M059J (cell line): ENCODE data around the gene SPTBN4. TPM values are rescaled to one million over a fixed set of nuclear protein-coding genes. Genes with fewer than 3 reads are reported as not detected.
A peak's percentile ranks its signal among the peaks of the same experiment; 100 is the strongest.
"Not testable (repeated sequence)": the region's sequence is repeated elsewhere in the genome, so short reads cannot be mapped to it uniquely, and the experiment has no call there.

Experiments used
- DNase-seq: peaks from one replicate; pipeline ENCODE4 v3.0.0-alpha.2; 2012; ENCODE audit warnings: low read depth
- total RNA-seq: library from RNA; depleted of rRNA; stranded (reverse); fragments of >200 nt; shearing (Covaris generic); gene quantifications from 2 replicates; pipeline ENCODE4 v1.2.3, GENCODE V29; 2014

The SPTBN4 gene
- total RNA-seq, 1 experiment from 2014 or later, result 0.67 TPM

DNA sequence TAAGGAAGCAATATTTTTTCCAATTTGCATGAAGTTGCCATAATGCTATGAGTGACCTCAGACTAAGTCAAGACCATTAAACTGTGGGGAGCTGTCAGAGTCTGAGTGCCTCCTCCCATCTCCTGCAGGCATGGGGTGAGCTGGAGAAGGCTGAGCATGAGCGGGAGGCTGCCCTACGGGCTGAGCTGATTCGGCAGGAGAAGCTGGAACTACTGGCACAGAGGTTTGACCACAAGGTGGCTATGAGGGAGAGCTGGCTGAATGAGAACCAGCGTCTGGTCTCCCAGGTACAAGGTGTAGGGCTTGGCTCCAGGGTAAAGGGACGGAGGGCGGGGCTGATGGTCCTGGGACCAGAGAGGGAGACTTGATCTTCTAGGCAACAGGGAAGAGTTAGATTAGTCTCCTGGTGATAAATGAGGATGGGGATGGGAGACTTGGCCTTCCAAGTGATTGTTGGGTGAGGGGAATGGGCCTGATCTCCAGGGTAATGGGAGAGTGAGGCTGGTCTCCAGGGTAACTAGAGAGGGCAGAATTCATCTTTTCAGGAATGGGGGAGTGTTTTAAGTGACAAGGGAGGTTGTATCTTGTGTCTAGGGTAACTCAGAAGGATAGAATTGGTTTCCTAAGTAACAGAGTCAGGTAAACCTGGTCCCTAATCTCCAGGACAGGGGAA lies 36.0 kb downstream of the SPTBN4 start:
- peak; percentile 18 for DNase-seq

DNA sequence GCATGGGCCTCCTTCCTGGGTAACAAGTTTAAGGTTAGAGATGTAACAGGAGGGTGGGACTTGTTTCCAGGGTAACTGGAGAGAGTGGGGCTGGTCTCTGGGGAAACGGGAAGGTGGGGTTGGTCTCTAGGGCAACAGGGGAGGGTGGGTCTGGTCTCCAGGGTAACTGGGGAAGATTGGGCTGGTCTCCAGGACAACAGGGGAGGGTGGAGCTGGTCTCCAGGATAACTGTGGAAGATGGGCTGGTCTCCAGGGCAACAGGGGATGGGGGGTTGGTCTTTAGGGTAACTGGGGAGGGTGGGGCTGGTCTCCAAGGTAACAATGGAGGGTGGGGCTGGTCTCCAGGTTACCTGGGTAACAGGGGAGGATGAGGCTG lies 36.5 kb downstream of the SPTBN4 start:
- no peak for DNase-seq

DNA sequence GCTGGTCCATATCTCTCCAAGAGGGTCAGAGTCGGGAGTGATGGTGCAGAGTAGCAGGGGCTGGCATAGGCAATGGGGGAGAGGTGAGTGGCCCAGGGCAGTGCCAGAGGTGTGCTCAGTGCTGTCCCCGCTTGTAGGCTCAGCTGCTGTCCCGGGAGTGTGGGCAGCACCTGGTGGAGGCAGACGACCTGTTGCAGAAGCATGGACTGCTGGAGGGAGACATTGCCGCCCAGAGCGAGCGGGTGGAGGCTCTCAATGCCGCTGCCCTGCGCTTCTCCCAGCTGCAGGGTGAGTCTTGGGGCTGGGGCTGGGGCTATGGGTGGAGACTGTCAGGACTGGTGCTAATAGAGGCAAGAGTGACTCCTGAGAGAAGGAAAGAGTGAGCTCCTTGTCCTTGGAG lies 39.3 kb downstream of the SPTBN4 start:
- no peak for DNase-seq

DNA sequence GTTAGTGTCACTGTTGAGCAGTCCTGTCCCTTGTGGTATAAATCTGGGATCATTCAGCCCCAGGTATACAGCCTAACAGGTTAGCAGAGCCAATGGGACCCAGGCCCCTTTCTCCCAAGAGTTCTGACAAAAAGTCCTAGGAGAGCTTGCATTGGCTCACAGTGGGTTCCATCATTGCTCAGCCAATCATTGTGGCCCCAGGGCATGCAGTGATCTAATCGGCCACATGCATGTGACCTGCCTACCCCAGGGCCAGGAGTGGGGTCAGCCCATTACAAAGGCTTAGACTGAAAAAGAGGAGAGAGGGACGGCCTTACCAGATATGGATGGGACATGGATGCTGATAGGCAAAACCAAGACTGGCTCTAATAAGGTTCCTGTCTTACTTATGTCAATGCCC lies 41.1 kb downstream of the SPTBN4 start:
- no peak for DNase-seq

DNA sequence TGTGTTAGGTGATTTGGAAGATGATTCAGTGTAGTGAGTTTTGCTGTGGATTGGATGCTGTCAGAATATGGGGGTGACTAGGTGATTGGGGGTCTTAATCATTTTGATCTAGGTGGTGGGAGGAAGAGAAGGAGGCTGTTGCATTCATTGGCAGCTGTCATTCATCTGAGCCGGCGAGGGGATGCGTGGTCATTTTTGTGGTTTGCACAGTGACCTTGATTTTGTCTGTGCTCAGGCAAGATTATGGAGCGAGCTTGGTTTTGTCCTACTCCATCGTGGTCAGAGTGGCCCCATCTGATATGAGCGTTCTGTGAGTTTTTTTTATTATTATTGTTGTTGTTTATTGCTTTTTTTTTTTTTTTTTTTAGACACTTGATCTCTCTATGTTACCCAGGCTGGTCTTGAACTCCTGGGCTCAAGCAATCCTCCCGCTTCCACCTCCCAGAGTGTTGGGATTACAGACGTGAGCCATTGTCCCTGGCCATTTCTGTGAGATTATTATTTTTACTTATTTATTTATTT lies 42.0 kb downstream of the SPTBN4 start:
- no peak for DNase-seq

DNA sequence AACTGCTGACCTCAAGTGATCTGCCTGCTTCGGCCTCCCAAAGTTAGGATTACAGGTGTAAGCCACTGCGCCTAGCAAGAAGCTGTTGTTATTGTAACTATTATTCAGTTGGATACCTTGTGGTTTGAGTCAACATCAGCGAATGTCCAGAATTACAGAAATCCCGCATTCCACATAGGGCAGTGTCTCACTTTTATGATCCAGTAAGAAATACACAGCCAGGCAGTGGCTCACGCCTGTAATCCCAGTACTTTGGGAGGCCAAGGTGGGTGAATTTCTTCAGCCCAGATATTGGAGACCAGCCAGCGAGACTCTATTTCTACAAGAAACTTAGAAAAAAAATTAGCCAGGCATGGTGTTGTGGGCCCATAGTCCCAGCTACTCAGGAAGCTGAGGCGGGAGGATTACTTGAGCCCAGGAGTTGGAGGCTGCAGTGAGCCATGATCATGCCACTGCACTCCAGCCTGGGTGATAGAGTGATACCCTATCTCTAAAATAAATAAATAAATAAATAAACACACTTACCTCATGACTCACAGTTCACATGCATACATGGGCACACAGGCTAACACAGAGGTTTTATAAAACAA lies 43.8 kb downstream of the SPTBN4 start:
- DNase-seq, result peak; percentile 58

DNA sequence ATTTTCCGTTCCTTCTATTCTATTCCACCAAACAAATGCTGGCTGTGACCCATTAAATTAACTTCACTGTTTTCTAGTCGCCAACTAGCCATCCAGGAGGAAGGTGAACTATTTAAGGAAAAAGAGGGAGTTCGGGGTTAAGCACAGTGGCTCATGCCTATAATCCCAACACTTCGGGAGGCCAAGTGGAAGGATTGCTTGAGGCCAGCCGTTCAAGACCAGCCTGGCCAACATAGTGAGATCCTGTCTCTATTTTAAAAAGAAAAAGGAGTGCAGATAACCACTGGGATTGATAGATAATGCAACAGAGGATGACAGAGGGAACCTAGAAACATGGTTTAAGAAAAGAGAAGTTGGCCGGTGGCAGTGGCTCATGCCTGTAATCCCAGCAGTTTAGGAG lies 44.7 kb downstream of the SPTBN4 start:
- DNase-seq, result no peak

DNA sequence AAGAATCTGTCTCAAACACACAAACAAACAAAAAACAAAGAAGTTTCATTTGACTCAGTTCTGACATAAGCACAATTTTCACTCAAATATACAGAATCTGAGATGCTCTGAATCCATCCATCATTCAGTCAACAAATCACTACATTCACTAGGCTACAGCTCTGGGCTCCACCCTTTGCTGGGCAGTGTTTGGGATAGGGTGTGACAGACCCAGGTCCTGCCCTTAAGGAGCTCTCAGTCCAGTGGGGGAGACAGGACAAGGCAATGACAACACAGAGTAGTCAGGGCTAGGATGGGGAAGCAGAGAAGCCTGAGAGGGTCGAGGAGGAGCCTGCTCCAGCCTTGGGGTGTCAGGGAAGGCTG lies 45.3 kb downstream of the SPTBN4 start:
- no peak for DNase-seq

DNA sequence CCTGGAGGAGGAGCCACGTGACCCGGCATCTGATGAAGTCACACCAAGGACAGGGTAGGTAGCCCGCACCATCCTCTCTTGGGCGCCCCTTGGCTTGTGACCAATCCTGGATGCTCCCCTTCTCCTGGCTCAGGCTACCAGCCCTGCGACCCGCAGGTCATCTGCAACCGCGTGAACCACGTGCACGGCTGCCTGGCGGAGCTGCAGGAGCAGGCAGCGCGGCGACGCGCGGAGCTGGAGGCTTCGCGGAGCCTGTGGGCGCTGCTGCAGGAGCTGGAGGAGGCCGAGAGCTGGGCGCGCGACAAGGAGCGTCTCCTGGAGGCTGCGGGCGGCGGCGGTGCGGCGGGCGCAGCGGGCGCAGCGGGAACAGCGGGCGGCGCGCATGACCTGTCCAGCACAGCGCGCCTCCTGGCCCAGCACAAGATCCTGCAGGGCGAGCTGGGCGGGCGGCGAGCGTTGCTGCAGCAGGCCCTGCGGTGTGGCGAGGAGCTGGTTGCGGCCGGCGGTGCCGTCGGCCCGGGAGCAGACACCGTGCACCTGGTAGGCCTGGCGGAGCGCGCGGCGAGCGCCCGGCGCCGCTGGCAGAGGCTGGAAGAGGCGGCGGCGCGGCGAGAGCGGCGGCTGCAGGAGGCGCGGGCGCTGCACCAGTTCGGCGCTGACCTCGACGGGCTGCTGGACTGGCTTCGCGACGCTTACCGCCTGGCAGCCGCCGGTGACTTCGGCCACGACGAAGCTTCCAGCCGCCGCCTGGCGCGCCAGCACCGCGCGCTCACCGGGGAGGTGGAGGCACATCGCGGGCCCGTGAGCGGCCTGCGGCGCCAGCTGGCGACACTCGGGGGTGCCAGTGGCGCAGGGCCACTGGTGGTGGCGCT lies 45.9 kb downstream of the SPTBN4 start:
- DNase-seq, result no peak

DNA sequence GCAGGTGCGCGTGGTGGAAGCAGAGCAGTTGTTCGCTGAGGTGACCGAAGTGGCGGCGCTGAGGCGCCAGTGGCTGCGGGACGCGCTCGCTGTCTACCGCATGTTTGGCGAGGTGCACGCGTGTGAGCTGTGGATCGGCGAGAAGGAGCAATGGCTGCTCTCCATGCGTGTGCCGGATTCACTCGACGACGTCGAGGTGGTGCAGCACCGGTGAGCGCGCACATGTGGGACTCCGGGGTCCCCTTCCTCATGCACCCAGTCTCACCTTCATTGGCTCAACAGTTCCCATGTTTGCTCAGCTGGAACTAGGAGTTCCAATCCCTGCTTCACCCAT lies 46.5 kb downstream of the SPTBN4 start:
- no peak for DNase-seq

DNA sequence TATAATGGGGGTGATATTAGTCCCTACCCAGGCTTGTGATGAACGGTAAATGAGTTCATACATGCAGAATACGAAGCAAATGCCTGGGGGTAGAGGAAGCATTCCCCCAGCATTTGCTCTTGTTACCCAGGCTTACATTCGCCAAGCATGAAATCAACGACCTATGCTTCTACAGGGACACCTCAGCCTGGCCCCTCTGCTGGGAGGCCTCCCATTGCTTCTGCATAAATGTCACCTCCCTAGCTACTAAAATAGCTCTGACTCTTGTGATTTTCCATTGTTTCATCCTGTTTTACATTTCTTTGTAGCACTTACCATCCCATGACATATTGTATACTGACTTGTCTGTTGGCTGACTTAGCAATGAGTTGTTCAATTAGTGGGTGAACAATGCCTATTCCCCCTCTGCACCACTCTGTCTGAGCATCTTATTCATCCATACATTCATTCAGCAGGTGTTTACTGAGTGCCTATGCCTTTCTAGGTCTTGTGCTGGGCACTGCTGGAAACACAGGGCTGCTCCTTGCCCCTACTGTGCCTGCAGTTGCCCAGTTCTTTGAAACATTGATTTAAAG lies 47.0 kb downstream of the SPTBN4 start:
- no peak for DNase-seq

DNA sequence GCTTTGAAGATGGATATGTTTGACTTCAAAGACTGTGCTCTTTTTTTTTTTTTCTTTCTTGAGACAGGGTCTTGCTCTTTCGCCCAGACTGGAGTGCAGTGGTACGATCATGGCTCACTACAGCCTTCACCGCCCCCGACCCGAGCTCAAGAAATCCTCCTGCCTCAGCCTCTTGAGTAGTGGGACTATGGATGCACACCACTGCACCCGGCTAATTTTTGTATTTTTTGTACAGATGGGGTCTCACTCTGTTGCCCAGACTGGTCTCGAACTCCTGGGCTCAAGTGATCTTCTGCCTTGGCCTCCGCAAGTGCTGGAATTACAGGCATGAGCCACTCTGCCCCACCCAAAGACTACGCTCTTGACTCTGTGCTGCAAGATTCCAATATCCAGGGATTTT lies 50.4 kb downstream of the SPTBN4 start:
- DNase-seq, result no peak

DNA sequence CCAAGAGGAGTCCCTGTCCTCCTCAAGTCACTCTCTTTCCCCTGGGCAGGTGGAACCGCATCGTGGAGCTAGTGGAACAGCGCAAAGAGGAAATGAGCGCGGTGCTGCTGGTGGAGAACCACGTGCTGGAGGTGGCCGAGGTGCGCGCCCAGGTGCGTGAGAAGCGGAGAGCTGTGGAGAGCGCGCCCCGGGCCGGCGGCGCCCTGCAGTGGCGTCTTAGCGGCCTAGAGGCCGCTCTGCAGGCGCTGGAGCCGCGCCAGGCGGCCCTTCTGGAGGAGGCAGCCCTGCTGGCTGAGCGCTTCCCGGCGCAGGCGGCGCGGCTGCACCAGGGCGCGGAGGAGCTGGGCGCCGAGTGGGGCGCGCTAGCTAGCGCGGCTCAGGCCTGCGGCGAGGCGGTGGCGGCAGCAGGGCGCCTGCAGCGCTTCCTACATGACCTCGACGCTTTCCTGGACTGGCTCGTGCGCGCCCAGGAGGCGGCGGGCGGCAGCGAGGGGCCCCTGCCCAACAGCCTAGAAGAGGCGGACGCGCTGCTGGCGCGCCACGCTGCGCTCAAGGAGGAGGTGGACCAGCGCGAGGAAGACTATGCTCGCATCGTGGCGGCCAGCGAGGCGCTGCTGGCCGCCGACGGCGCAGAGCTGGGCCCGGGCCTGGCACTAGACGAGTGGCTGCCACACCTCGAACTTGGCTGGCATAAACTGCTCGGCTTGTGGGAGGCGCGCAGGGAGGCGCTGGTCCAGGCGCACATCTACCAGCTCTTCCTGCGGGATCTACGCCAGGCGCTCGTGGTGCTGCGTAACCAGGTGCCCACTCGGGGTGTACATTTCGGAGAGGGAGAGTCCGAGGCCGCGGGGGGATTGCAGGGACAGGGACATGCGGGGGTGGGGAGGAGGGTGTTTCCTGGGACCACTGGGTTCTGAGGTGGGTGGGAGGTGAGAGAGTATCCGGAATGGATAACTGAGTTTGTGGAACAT lies 52.8 kb downstream of the SPTBN4 start:
- no peak for DNase-seq

DNA sequence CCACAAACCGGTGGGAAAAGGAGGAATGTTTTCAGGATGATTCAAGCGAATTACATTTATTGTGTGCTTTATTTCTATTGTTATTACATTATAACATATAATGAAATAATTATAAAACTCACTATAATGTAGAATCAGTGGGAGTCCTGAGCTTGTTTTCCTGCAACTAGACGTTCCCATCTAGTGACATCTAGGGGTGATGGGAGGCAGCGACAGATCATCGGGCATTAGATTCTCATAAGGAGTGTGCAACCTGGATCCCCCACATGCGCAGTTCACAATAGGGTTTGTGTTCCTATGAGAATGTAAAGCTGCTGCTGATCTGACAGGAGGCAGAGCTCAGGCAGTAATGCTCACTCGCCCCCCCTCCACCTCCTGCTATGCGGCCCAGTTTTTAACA lies 54.5 kb downstream of the SPTBN4 start:
- peak; percentile 39 for DNase-seq

DNA sequence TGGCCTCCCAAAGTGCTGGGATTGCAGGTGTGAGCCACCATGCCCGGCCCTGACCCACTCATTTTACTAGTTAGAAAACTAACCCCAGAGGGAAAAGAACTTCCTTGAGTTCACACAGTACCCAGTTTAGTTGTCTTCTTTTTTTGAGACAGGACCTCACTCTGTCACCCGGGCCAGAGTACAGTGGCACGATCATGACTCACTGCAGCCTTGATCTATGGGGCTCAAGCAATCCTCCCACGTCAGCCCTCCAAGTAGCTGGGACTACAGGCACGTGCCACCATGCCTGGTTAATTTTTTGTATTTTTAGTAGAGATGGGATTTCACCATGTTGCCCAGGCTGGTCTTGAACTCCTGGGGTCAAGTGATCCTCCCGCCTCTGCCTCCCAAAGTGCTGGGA lies 55.1 kb downstream of the SPTBN4 start:
- not testable (repeated sequence) for DNase-seq

DNA sequence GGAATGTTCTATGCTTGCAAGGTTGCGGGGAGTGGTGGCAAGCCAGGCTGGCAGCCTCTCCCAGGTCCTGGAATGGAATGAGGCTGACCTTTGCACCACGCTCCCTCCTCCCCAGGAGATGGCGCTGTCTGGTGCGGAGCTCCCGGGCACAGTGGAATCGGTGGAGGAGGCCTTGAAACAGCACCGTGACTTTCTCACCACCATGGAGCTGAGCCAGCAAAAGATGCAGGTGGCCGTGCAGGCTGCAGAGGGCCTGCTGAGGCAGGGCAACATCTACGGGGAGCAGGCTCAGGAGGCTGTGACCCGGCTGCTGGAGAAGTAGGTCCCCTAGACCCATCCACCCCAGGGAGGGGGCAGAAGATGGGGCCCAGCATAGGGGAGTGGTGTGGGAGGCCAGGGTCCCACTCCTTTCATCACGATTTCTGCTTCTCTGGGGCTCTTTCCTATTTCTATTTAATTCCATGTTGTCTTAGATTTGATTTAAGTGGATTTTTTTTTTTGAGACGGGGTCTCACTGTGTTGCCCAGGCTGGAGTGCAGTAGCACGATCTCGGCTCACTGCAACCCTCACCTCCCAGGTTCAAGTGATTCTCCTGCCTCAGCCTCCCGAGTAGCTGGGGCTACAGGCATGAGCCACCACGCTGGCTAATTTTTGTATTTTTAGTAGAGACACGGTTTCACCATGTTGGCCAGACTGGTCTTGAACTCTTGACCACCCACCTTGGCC lies 56.7 kb downstream of the SPTBN4 start:
- peak; percentile 72 for DNase-seq

DNA sequence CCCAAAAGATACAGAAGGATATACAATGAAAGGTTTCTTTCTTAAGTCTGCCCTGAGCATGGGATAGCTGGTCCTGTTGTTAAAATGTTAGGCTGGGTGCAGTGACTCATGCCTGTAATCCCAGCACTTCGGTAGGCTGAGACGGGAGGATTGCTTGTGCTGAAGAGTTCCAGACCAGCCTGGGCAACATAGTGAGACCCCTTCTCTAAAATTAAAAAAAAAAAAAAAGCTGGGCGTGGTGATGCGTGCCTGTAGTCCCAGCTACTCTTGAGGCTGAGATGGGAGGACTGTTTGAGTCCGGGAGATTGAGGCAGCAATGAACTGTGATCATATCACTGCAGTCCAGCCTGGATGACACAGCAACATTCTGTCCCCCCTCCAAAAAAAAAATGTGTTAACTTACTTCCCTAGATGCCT lies 57.3 kb downstream of the SPTBN4 start:
- peak; percentile 33 for DNase-seq

DNA sequence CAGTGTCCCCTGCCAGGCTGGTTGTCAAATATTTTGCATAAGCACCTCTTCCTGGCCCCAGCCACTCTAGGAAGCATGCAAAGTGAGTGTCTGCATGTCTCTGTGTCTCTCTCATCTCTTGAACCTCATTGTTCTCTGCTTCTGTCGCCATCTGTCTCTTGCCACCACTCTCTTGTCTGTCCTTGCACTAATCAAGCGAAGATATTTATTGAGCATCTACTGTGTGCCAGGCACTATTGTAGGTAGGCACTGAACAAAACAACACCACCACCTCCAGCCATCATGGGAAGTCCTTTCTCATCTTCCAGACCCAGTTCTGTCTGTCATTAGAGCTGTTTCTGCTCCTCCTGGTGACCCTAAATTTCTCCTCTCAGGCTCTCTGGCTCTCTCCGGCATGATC lies 57.9 kb downstream of the SPTBN4 start:
- no peak for DNase-seq

DNA sequence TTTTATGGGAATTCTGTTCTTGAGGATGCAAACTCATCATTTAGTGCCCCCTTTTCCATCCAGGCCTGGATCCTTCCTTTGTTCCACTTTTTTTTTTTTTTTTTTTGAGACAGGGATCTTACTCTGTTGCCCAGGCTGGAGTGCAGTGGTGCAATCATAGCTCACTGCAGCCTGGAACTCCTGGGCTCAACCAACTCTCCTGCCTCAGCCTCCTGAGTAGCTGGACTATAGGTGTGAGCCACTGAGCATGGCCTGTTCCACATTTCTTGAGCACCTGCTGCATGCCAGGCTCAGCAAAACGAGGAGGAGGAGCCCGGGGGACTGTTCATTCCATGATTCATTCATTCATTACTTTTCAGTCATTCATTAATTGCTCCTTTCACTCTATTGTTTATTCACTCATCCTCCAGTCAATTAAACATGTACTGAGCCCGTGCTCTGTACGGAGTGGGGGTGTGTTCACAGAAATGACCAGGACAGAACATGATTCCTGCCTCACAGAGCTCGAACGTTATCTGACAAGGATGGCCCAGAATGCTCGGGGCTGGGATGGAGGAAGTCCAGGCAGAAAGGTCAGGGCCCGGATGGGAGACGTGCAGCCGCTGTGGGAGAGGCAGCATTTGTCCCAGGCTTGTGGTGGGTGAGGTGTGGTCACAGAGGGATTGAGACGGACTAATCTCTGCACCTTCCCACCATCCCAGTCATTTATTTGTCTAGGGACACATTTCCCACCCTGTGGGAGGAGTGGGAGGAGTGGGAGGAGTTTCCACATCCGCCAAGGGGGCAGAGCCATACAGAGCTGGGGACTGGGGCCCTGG lies 58.6 kb downstream of the SPTBN4 start:
- DNase-seq, result no peak

DNA sequence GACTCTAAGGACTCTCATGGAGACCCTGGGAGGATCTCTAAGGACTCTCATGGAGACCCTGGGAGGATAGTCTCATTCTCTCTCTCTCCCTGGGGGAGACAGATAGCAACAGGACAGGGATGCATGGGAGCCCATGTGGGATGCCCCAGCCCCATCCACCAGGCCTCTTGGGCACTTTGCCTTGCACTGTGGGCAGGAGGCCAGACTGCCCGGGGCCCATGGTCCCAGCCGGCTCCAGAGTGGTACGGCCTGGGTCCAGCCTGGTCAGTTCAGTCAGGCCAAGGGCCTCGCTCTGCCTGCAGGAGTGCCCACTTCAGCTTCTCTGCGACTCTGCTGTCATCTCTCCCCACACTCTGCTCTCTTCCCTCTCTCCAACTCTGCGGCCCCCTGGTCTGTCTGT lies 61.3 kb downstream of the SPTBN4 start:
- no peak for DNase-seq
